Esophagus muscularis mucosa (tissue), 4 donors: ENCODE results near the gene RAB29.

ENCODE experiments used
- CTCF ChIP-seq, 3 experiments: fragments of 200-600 bp in 2 of 3; fragments of 450-650 bp in 1 of 3; sonication (generic) in 2 of 3; IDR thresholded peaks; one replicate each; pipeline ENCODE4 v1.5.1; 2017 to 2019; ENCODE audit warnings: antibody characterized with exemption in 3 of 3, mild to moderate bottlenecking in 2 of 3, moderate library complexity in 1 of 3
- EP300 ChIP-seq: sonication (generic); formaldehyde crosslinking; IDR thresholded peaks from one replicate; pipeline ENCODE4 v1.6.1; 2017; ENCODE audit warnings: antibody characterized with exemption
- POLR2A ChIP-seq: fragments of 450-650 bp; IDR thresholded peaks from one replicate; pipeline ENCODE4 v1.6.1; 2017; ENCODE audit warnings: antibody characterized with exemption, moderate library complexity, mild to moderate bottlenecking, low read depth
- POLR2AphosphoS5 ChIP-seq, 2 donors: sonication (generic); formaldehyde crosslinking; IDR thresholded peaks; one replicate each; pipeline ENCODE4 v1.6.1; 2017; ENCODE audit warnings: antibody characterized with exemption in 2 of 2

GRCh38 chr1:205810448-205811157 lies 35.3 kb upstream of the RAB29 start:
- no peak for TF ChIP-seq CTCF (IDR thresholded peaks at IDR 0.05)
- TF ChIP-seq POLR2A: no peak
- TF ChIP-seq POLR2AphosphoS5 (IDR thresholded peaks at IDR 0.05): no peak
- no peak for TF ChIP-seq EP300
